Ovary (tissue), 3 donors: Measurements from ENCODE around the gene GNB1L.

Source experiments
- CTCF ChIP-seq, 3 donors: fragments of 450-650 bp in 2 of 3; fragments of 200-600 bp in 1 of 3; IDR thresholded peaks; one replicate each; pipeline versions ENCODE4 v1.5.1 to v1.8.0; 2016 to 2022; ENCODE audit warnings: antibody characterized with exemption in 3 of 3, mild to moderate bottlenecking in 1 of 3
- EP300 ChIP-seq: sonication (generic); formaldehyde crosslinking; IDR thresholded peaks from one replicate; pipeline ENCODE4 v1.6.1; 2017; ENCODE audit warnings: antibody characterized with exemption
- donor health status: DM: no; HTN: no; CAD: no.

DNA sequence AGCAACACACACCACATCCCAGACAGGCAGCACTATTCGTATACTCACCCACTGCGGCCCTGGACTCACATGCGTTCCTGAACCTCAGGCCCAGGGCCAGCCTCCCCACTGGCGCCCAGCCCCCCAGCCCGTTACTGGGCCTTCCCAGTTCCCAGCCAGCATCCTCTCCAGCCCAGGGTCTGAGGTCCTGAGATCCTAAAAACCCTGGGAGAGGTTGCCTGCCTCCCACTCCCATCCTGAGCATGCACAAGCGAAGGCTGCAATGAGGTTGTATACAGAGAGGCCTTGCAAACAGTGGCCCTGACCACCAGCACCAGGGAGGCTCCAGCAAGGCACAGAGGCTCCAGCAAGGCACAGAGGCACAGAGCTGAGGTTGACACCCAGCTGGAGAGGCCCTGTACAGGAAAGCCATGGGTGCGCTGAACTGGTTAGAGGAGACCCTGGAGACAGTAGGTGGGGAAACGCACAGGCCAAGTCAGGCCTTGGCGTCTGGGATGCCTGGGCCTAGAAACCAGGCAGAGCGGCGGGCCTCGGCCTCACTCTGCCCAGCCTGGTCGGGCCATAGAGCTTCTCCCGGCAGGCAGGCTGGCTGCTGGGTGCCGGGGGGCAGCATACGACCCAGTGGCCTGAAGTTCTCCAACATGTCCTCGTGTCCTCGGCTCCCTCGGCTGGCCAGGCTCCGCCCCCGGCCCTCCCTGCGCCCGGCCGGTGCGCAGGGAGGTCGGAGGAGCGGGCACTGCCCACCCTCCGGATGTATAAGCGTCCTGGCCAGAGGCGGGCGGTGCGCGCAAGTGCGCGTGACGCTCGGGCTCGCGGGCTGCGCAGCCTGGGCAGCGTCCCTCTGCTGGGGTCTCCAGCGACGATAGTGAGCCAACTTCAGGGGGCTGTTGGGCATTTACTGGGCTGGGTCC is 96.4 kb downstream of the GNB1L start:
- TF ChIP-seq EP300: no peak
- no peak for TF ChIP-seq CTCF (IDR thresholded peaks at IDR 0.05)
